ENCODE results near the gene C19orf38. TPM values are rescaled to one million over a fixed set of nuclear protein-coding genes. Genes with fewer than 3 reads are reported as not detected.

Gene C19orf38
- total and polyA plus RNA-seq, 2 of the 4 experiments (the other 2 are of a cell fraction) = 0.18 to 0.19 TPM

GRCh38 chr19:10862561-10863106, 14.4 kb downstream of the C19orf38 start:
- peak overlapping the region; percentile 51 for H2AFZ ChIP-seq (replicated peaks; ENCODE audit: low read length, poor library complexity)
- no peak for DNase-seq
- TF ChIP-seq FOS (IDR thresholded peaks at IDR 0.05; ENCODE audit: low read depth, low read length) = no peak
- no peak for TF ChIP-seq POLR2A (IDR thresholded peaks at IDR 0.05; ENCODE audit: low read depth, low read length)
- no peak for TF ChIP-seq RFX5 (IDR thresholded peaks at IDR 0.05; ENCODE audit: low read depth, low read length)
- no peak for TF ChIP-seq CEBPB (IDR thresholded peaks at IDR 0.05; ENCODE audit: low read depth, low read length)
- no peak for TF ChIP-seq CTCF (conservative IDR thresholded peaks at IDR 0.05; ENCODE audit: low read depth, low read length)
- no peak for TF ChIP-seq MXI1 (IDR thresholded peaks at IDR 0.05; ENCODE audit: borderline replicate concordance, low read depth, low read length)
- TF ChIP-seq BHLHE40 (IDR thresholded peaks at IDR 0.05; ENCODE audit: low read depth, low read length) = no peak
- TF ChIP-seq, protein P1, sequence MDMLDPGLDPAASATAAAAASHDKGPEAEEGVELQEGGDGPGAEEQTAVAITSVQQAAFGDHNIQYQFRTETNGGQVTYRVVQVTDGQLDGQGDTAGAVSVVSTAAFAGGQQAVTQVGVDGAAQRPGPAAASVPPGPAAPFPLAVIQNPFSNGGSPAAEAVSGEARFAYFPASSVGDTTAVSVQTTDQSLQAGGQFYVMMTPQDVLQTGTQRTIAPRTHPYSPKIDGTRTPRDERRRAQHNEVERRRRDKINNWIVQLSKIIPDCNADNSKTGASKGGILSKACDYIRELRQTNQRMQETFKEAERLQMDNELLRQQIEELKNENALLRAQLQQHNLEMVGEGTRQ (IDR thresholded peaks at IDR 0.05; ENCODE audit: low read depth, low read length) = no peak
- no peak for TF ChIP-seq MAZ (IDR thresholded peaks at IDR 0.05; ENCODE audit: borderline replicate concordance, low read depth, low read length)
- no peak for TF ChIP-seq ELK1 (IDR thresholded peaks at IDR 0.05; ENCODE audit: borderline replicate concordance, low read depth, low read length)
- no peak for TF ChIP-seq NFE2L2 (IDR thresholded peaks at IDR 0.05; ENCODE audit: low read depth, low read length)
- no peak for TF ChIP-seq SMC3 (IDR thresholded peaks at IDR 0.05; ENCODE audit: low read depth, low read length)
- TF ChIP-seq CHD1 (IDR thresholded peaks at IDR 0.05; ENCODE audit: low read depth, low read length) = no peak
- TF ChIP-seq RAD21 (IDR thresholded peaks at IDR 0.05; ENCODE audit: low read length) = no peak
- no peak for TF ChIP-seq MAFK (IDR thresholded peaks at IDR 0.05; ENCODE audit: low read depth, low read length)
- TF ChIP-seq RCOR1 (IDR thresholded peaks at IDR 0.05; ENCODE audit: insufficient replicate concordance, low read length) = no peak
- no peaks in the 10 kb centered on the region for H3K27me3 ChIP-seq (ENCODE audit: control insufficient read depth, insufficient read depth, low read length)
- POLR2A ChIA-PET (ENCODE audit: unreplicated experiment) = interaction anchor here (0.5 kb wide), 1 partner anchor 69 kb away, joined by 4 read pairs; no protein-coding TSS in a partner anchor
- no TSS peak for BruUV-seq (replicated peaks)
- no peak overlapping the region for H3K4ac ChIP-seq (ENCODE audit: low read depth, low read length)
- no peaks in the 10 kb centered on the region for H3K9me3 ChIP-seq (ENCODE audit: control insufficient read depth, insufficient read depth, low read length)
- H3K9ac ChIP-seq (ENCODE audit: low read depth, low read length) = no peak overlapping the region
- H3K4me1 ChIP-seq (ENCODE audit: control insufficient read depth, insufficient read depth, low read length) = peaks cover 3% of the 10 kb centered on the region
- H3K27ac ChIP-seq (ENCODE audit: insufficient read depth, low read length) = no peak overlapping the region
- no peak overlapping the region for H4K5ac ChIP-seq (ENCODE audit: low read depth, low read length)
- no peak overlapping the region for H4K91ac ChIP-seq (ENCODE audit: insufficient read depth, low read depth, low read length)
- no peak overlapping the region for H2BK5ac ChIP-seq (ENCODE audit: low read depth, low read length, poor library complexity, severe bottlenecking)
- peaks cover 14% of the 10 kb centered on the region; the same call in 1 of the 2 replicates for H3K9me1 ChIP-seq (ENCODE audit: insufficient read depth, low read length)
- no peaks in the 10 kb centered on the region for H3K36me3 ChIP-seq (ENCODE audit: control insufficient read depth, insufficient read depth, low read length)
- H3K4me3 ChIP-seq (ENCODE audit: insufficient read depth, low read depth, low read length) = no peak overlapping the region
- 100% methylated on average over 1 of the region's 6 CpGs; no CpG with 5 or more reads in 1 of the 2 experiments for WGBS, 2 experiments (ENCODE audit: extremely low coverage in 2 of 2, insufficient read length in 1 of 2)
- peak overlapping the region; percentile 65 for H2AK9ac ChIP-seq (replicated peaks; ENCODE audit: low read depth, low read length, poor library complexity)
- intact Hi-C loops (cut with micrococcal nuclease) = no loop called here
- no peaks in the 10 kb centered on the region for H4K20me1 ChIP-seq (ENCODE audit: insufficient read depth, low read length)
- no peak overlapping the region for H3K18ac ChIP-seq (ENCODE audit: low read depth, low read length)
- CTCF ChIA-PET = interaction anchor here (1.2 to 2.4 kb wide), 2 partner anchors 8 to 145 kb away, joined by 6 to 23 read pairs; partner anchors contain the start of gene DNM2
- H2AK5ac ChIP-seq (ENCODE audit: low read depth, low read length) = peak overlapping the region; percentile 50; the same call in 1 of the 2 replicates
- ATAC-seq (ENCODE audit: low read depth) = no peak
- H2BK20ac ChIP-seq (ENCODE audit: low read depth, low read length) = no peak overlapping the region
- no peak overlapping the region for H3K4me2 ChIP-seq (ENCODE audit: low read depth, low read length)
- H2BK15ac ChIP-seq (ENCODE audit: low read depth, low read length) = no peak overlapping the region
- no peak overlapping the region for H2BK120ac ChIP-seq (ENCODE audit: low read depth, low read length)
- no peak overlapping the region for H3K56ac ChIP-seq (ENCODE audit: extremely low read depth, insufficient read depth, low read length)
- in situ Hi-C loops (cut with MboI; ENCODE audit: low sequenced_read_pairs) = no loop called here
- H3K14ac ChIP-seq (replicated peaks; ENCODE audit: low read depth, low read length) = no peak overlapping the region
- no peak overlapping the region for H4K8ac ChIP-seq (ENCODE audit: low read depth in 2 of 2, low read length in 2 of 2)
- peaks cover 0 to 3% of the 10 kb centered on the region in 2 experiments; a peak in 1 of 4 replicates for H3K79me1 ChIP-seq (ENCODE audit: low read depth in 1 of 2, low read length in 2 of 2)
- no peak overlapping the region for H3K23ac ChIP-seq (ENCODE audit: low read depth, low read length)
- dilution Hi-C loops (cut with HindIII; ENCODE audit: low sequenced_read_pairs, unreplicated experiment) = no loop called here

All from IMR-90 (cell line).